PC-9 (cell line): ENCODE measurements around the gene SHISA9. TPM values are rescaled to one million over a fixed set of nuclear protein-coding genes. Genes with fewer than 3 reads are reported as not detected.
A peak's percentile ranks its signal among the peaks of the same experiment; 100 is the strongest.

Source experiments
- BruUV-seq: library from RNA; stranded (reverse); fragments of 400-500 nt; replicated peaks from 2 replicates; lab custom pipeline; 2021; lab: Mats Ljungman, UMichigan
- CTCF ChIA-PET: fragments of 300-600 bp; sonication (Branson Sonifier 250); formaldehyde crosslinking; loops from one replicate; lab custom pipeline; 2022; ENCODE audit warnings: antibody characterized with exemption; lab: Charles Lee
- POLR2A ChIA-PET: fragments of 300-600 bp; sonication (Branson Sonifier 250); formaldehyde crosslinking; loops from one replicate; lab custom pipeline; 2022; ENCODE audit warnings: antibody characterized with exemption; ENCODE audit not compliant: unreplicated experiment; lab: Charles Lee
- DNase-seq, 2 experiments: peaks; one replicate each; pipeline versions ENCODE4 v3.0.0 to v3.0.0-alpha.2; 2015 to 2022; ENCODE audit warnings: mixed read lengths in 1 of 2
- H2AFZ ChIP-seq: fragments of 200-600 bp; sonication (generic); 2 replicates; pipeline ENCODE4 v1.8.1; 2017; ENCODE audit warnings: antibody characterized with exemption
- H3F3A ChIP-seq: fragments of 200-600 bp; sonication (generic); 2 replicates; pipeline ENCODE4 v1.8.1; 2017; ENCODE audit warnings: antibody characterized with exemption, mild to moderate bottlenecking, low read depth; ENCODE audit not compliant: insufficient read depth
- H3K27ac ChIP-seq: fragments of 200-600 bp; sonication (generic); 2 replicates; pipeline ENCODE4 v1.6.1; 2016; ENCODE audit warnings: mixed run types
- H3K27me3 ChIP-seq: fragments of 200-600 bp; sonication (generic); 2 replicates; pipeline ENCODE4 v1.6.1; 2016; ENCODE audit warnings: low read depth, mixed run types; ENCODE audit not compliant: insufficient read depth
- H3K36me3 ChIP-seq: fragments of 200-600 bp; sonication (generic); 2 replicates; pipeline ENCODE4 v1.6.1; 2016; ENCODE audit warnings: low read depth, mixed run types
- H3K4me1 ChIP-seq: fragments of 200-600 bp; sonication (generic); replicated peaks from 2 replicates; pipeline ENCODE4 v1.6.1; 2016; ENCODE audit warnings: mixed run types; ENCODE audit not compliant: insufficient read depth
- H3K4me2 ChIP-seq: fragments of 200-600 bp; sonication (generic); 2 replicates; pipeline ENCODE4 v1.6.1; 2017; ENCODE audit warnings: mixed run types
- H3K4me3 ChIP-seq: fragments of 200-600 bp; sonication (generic); 2 replicates; pipeline ENCODE4 v1.6.1; 2016; ENCODE audit warnings: mixed run types
- H3K79me2 ChIP-seq: fragments of 200-600 bp; sonication (generic); 2 replicates; pipeline ENCODE4 v1.6.1; 2017; ENCODE audit warnings: low read depth, mixed run types
- H3K9me2 ChIP-seq: fragments of 200-600 bp; sonication (generic); 2 replicates; pipeline ENCODE4 v1.8.1; 2017; ENCODE audit warnings: mild to moderate bottlenecking; ENCODE audit not compliant: insufficient read depth
- H3K9me3 ChIP-seq: fragments of 200-600 bp; sonication (generic); 2 replicates; pipeline ENCODE4 v1.8.1; 2016; ENCODE audit warnings: low read depth; ENCODE audit not compliant: insufficient read depth
- H4K20me1 ChIP-seq: fragments of 200-600 bp; sonication (generic); 2 replicates; pipeline ENCODE4 v1.8.1; 2017; ENCODE audit not compliant: insufficient read depth
- EZH2 ChIP-seq: fragments of 200-600 bp; sonication (generic); IDR thresholded peaks from 2 replicates; pipeline ENCODE4 v1.8.0; 2017; ENCODE audit warnings: antibody characterized with exemption, low read depth
- intact Hi-C: fragments of 100-400 bp; cut with micrococcal nuclease; formaldehyde crosslinking; loops from one replicate; pipeline ENCODE4 v1.10.0; 2022; ENCODE audit not compliant: unreplicated experiment
- total RNA-seq: library from RNA; stranded (reverse); gene quantifications from 2 replicates; pipeline ENCODE4 v1.2.3, GENCODE V29; 2021
- TF ChIP-seq, protein P1 (sequence below): fragments of 200-600 bp; sonication (generic); conservative IDR thresholded peaks from 2 replicates; pipeline ENCODE4 v1.6.1; 2017; ENCODE audit warnings: mixed run types, antibody characterized with exemption, mild to moderate bottlenecking, moderate library complexity

SHISA9 gene
- total RNA-seq, 1 experiment from 2014 or later: 80.5 TPM

- Histone ChIP-seq H3K9me3 (no peaks in the 10 kb centered on the region), H3K27me3 (no peaks in the 10 kb centered on the region), H3F3A (peaks cover 22% of the 10 kb centered on the region), H2AFZ (no peak overlapping the region), H3K27ac (no peak overlapping the region), H3K36me3 (no peaks in the 10 kb centered on the region), H3K4me3 (no peak overlapping the region), H3K79me2 (peaks cover 92% of the 10 kb centered on the region), H3K4me2 (no peak overlapping the region), H3K9me2 (no peaks in the 10 kb centered on the region), H4K20me1 (peaks cover 67% of the 10 kb centered on the region), H3K4me1 (peaks cover 19% of the 10 kb centered on the region)
- no TSS peak for BruUV-seq
- no peak for TF ChIP-seq EZH2
- TF ChIP-seq, protein P1, sequence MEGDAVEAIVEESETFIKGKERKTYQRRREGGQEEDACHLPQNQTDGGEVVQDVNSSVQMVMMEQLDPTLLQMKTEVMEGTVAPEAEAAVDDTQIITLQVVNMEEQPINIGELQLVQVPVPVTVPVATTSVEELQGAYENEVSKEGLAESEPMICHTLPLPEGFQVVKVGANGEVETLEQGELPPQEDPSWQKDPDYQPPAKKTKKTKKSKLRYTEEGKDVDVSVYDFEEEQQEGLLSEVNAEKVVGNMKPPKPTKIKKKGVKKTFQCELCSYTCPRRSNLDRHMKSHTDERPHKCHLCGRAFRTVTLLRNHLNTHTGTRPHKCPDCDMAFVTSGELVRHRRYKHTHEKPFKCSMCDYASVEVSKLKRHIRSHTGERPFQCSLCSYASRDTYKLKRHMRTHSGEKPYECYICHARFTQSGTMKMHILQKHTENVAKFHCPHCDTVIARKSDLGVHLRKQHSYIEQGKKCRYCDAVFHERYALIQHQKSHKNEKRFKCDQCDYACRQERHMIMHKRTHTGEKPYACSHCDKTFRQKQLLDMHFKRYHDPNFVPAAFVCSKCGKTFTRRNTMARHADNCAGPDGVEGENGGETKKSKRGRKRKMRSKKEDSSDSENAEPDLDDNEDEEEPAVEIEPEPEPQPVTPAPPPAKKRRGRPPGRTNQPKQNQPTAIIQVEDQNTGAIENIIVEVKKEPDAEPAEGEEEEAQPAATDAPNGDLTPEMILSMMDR: no peak
- CTCF ChIA-PET: no interaction called here
- no peak for DNase-seq
- intact Hi-C loops: no loop called here
- POLR2A ChIA-PET: no interaction called here
Measured at GRCh38 chr16:12965274-12965804, 63.9 kb downstream of the SHISA9 start.

GRCh38 chr16:12971241-12971640 is 69.8 kb downstream of the SHISA9 start:
- no peaks in the 10 kb centered on the region for H3K9me3 ChIP-seq
- intact Hi-C loops: loop anchor here (2.0 to 5.0 kb wide), 2 partner anchors 140 to 169 kb away; partner anchors contain the start of gene CPPED1
- no peaks in the 10 kb centered on the region for H3K27me3 ChIP-seq
- H3K4me3 ChIP-seq: peak overlapping the region; percentile 13; the same call in 1 of the 2 replicates
- DNase-seq: peak; percentile 90 to 93
- ChIA-PET POLR2A (interaction anchor here (0.6 to 0.7 kb wide), 3 partner anchors 73 to 465 kb away, joined by 3 to 4 read pairs (median 3); no protein-coding TSS in a partner anchor), CTCF (interaction anchor here (0.7 kb wide), 1 partner anchor 510 kb away, joined by 6 read pairs; no protein-coding TSS in a partner anchor)
- peaks cover 49% of the 10 kb centered on the region for H3K4me1 ChIP-seq
- no peaks in the 10 kb centered on the region for H3K36me3 ChIP-seq
- no peak for TF ChIP-seq EZH2
- TF ChIP-seq, protein P1: no peak
- H3K79me2 ChIP-seq: peaks cover 88% of the 10 kb centered on the region
- H3F3A ChIP-seq: peaks cover 37% of the 10 kb centered on the region
- BruUV-seq: no TSS peak
- H4K20me1 ChIP-seq: peaks cover 50% of the 10 kb centered on the region
- no peaks in the 10 kb centered on the region for H3K9me2 ChIP-seq
- H3K4me2 ChIP-seq: peak overlapping the region; percentile 58
- no peak overlapping the region for H2AFZ ChIP-seq
- H3K27ac ChIP-seq: peak overlapping the region; percentile 81

- POLR2A ChIA-PET: no interaction called here
Measured at GRCh38 chr16:12972246-12972645, 70.8 kb downstream of the SHISA9 start.

More at GRCh38 chr16:12972246-12972645, 70.8 kb downstream of the SHISA9 start:
- Histone ChIP-seq H3K79me2 (peaks cover 90% of the 10 kb centered on the region), H4K20me1 (peaks cover 48% of the 10 kb centered on the region), H3K4me3 (no peak overlapping the region), H3K36me3 (no peaks in the 10 kb centered on the region), H3F3A (peaks cover 44% of the 10 kb centered on the region), H3K27ac (peak overlapping the region; percentile 81; the same call in 1 of the 2 replicates), H2AFZ (no peak overlapping the region), H3K4me1 (peaks cover 59% of the 10 kb centered on the region), H3K9me3 (no peaks in the 10 kb centered on the region), H3K9me2 (no peaks in the 10 kb centered on the region), H3K27me3 (no peaks in the 10 kb centered on the region), H3K4me2 (0 out of 2 replicates have a peak overlapping the region, but pooled peaks have one; percentile 11)
- CTCF ChIA-PET: interaction anchor here (0.6 kb wide), 1 partner anchor 24 kb away, joined by 3 read pairs; no protein-coding TSS in a partner anchor
- intact Hi-C loops: loop anchor here (5.0 kb wide), 1 partner anchor 170 kb away; the partner anchor contains the start of gene CPPED1
- TF ChIP-seq, protein P1: no peak
- TF ChIP-seq EZH2: no peak
- no peak for DNase-seq
- no TSS peak for BruUV-seq
